ENCODE measurements around the gene SECISBP2L.

DNA sequence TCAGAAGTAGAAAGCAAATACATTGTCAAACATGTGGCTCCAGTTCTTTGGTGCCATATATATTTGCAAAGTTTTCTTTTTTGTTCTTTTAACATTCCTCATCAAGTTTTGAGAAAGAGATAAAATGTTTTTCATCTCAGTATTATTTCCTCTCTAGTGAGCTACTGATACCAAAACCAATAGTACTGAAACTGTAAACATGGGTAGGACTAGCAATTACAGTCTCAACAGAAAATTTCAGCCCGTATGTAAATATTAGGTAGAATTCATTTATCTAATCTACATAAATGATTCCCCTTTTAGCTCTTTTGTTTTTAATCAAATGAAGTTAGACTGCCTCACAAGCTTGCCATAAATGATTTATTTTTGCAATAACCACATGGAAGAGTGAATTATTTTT is 21.4 kb downstream of the SECISBP2L start:
- TF ChIP-seq POLR2A (IDR thresholded peaks at IDR 0.05), result no peak
- TF ChIP-seq, protein P1, sequence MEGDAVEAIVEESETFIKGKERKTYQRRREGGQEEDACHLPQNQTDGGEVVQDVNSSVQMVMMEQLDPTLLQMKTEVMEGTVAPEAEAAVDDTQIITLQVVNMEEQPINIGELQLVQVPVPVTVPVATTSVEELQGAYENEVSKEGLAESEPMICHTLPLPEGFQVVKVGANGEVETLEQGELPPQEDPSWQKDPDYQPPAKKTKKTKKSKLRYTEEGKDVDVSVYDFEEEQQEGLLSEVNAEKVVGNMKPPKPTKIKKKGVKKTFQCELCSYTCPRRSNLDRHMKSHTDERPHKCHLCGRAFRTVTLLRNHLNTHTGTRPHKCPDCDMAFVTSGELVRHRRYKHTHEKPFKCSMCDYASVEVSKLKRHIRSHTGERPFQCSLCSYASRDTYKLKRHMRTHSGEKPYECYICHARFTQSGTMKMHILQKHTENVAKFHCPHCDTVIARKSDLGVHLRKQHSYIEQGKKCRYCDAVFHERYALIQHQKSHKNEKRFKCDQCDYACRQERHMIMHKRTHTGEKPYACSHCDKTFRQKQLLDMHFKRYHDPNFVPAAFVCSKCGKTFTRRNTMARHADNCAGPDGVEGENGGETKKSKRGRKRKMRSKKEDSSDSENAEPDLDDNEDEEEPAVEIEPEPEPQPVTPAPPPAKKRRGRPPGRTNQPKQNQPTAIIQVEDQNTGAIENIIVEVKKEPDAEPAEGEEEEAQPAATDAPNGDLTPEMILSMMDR (IDR thresholded peaks at IDR 0.05), result no peak

Measured in prostate gland (tissue), 2 donors.